CD4-positive, alpha-beta memory T cell (primary cell): ENCODE measurements around the gene IFNL4. TPM values are rescaled to one million over a fixed set of nuclear protein-coding genes. Genes with fewer than 3 reads are reported as not detected.

Experiments
- CTCF ChIA-PET: fragments of 350-600 bp; sonication (Branson Sonifier 250); formaldehyde crosslinking; loops from one replicate; lab custom pipeline; 2021; ENCODE audit warnings: inconsistent platforms; ENCODE audit not compliant: partially characterized antibody; lab: Charles Lee
- POLR2A ChIA-PET: fragments of 350-600 bp; sonication (Branson Sonifier 250); formaldehyde crosslinking; loops from one replicate; lab custom pipeline; 2021; ENCODE audit not compliant: partially characterized antibody; lab: Charles Lee
- DNase-seq, 5 donors: peaks; one replicate each; pipeline versions ENCODE4 v3.0.0 to v3.0.0-alpha.2; 2020 to 2022; ENCODE audit warnings: mixed read lengths in 1 of 5
- H3K27ac ChIP-seq: one replicate; pipeline ENCODE4 v1.7.0; 2013; ENCODE audit warnings: low read depth, low read length
- H3K27me3 ChIP-seq: 2 replicates; pipeline ENCODE4 v1.7.0; 2013; ENCODE audit warnings: mild to moderate bottlenecking, low read length, moderate library complexity; ENCODE audit not compliant: insufficient read depth
- H3K36me3 ChIP-seq: 2 replicates; pipeline ENCODE4 v1.7.0; 2013; ENCODE audit warnings: mild to moderate bottlenecking, low read length, moderate library complexity; ENCODE audit not compliant: insufficient read depth
- H3K4me1 ChIP-seq: 2 replicates; pipeline ENCODE4 v1.7.0; 2013; ENCODE audit warnings: mild to moderate bottlenecking, low read length, moderate library complexity; ENCODE audit not compliant: insufficient read depth
- H3K4me3 ChIP-seq, 2 donors: one replicate each; pipeline ENCODE4 v1.7.0; 2013; ENCODE audit warnings: low read length in 2 of 2, mild to moderate bottlenecking in 1 of 2
- H3K9me3 ChIP-seq, 2 donors: one replicate each; pipeline ENCODE4 v1.7.0; 2013; ENCODE audit warnings: low read length in 2 of 2, control low read depth in 1 of 2; ENCODE audit not compliant: control insufficient read depth in 1 of 2
- H3K27ac Mint-ChIP-seq, 7 donors: one replicate each; pipeline ENCODE4 v1.8.0; 2020 to 2021; ENCODE audit warnings: mixed read lengths in 7 of 7, mild to moderate bottlenecking in 6 of 7, inconsistent platforms in 3 of 7, moderate library complexity in 3 of 7
- H3K27me3 Mint-ChIP-seq, 2 donors: one replicate each; pipeline ENCODE4 v1.8.0; 2020 to 2021; ENCODE audit warnings: mixed read lengths in 2 of 2
- H3K36me3 Mint-ChIP-seq, 2 donors: one replicate each; pipeline ENCODE4 v1.8.0; 2020 to 2021; ENCODE audit warnings: mixed read lengths in 2 of 2, inconsistent platforms in 1 of 2, mild to moderate bottlenecking in 1 of 2
- H3K4me1 Mint-ChIP-seq, 4 donors: one replicate each; pipeline ENCODE4 v1.8.0; 2020 to 2021; ENCODE audit warnings: mixed read lengths in 4 of 4, mild to moderate bottlenecking in 1 of 4
- H3K4me3 Mint-ChIP-seq, 8 donors: one replicate each; pipeline ENCODE4 v1.8.0; 2020 to 2021; ENCODE audit warnings: mixed read lengths in 8 of 8, mild to moderate bottlenecking in 7 of 8, moderate library complexity in 6 of 8, inconsistent platforms in 3 of 8
- H3K9me3 Mint-ChIP-seq, 8 donors: one replicate each; pipeline ENCODE4 v1.8.0; 2020 to 2021; ENCODE audit warnings: mixed read lengths in 8 of 8, mild to moderate bottlenecking in 5 of 8, inconsistent platforms in 3 of 8, moderate library complexity in 1 of 8
- intact Hi-C: fragments of 100-400 bp; cut with micrococcal nuclease; formaldehyde crosslinking; loops from one replicate; pipeline ENCODE4 v1.15.1; 2023
- polyA plus RNA-seq, 2 donors: library from polyadenylated mRNA; unstranded; fragments of 300-500 nt; fragmentation: Illumina TruSeq; gene quantifications; one replicate each; pipeline ENCODE4 v1.2.3, GENCODE V29; 2021
- total RNA-seq, 2 experiments: library from RNA; stranded (reverse); gene quantifications; one replicate each; pipeline ENCODE4 v1.2.3, GENCODE V29; 2021

Gene IFNL4
- total RNA-seq (not detected), polyA plus RNA-seq (not detected)

DNA sequence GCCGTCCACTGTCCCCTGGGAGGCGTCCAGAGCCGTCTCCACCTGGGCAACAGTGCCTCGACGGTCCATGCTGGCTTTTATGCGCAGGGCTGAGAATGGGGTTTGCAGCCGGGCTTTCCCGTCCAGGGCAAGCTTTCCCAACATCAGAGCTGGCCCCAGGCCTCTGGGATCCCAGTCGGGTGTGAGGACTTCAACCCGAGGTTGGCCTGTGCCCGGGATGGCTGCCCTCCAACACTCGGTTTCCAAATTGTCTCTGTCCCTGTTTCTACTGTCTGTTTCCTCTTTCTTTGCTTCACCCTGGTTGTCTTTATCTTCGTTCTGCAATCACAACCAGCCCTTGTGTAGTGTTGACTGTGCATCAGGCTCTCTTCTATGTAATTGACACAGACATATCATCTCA, at the start of gene IFNL4:
TSS of gene IFNL4 (minus strand) at position 51 of the 400 bp plus-strand sequence.
- Histone ChIP-seq H3K9me3 (no peaks in the 10 kb centered on the region), H3K4me1 (no peaks in the 10 kb centered on the region), H3K36me3 (no peaks in the 10 kb centered on the region), H3K27ac (no peak within 1 kb of the TSS), H3K27me3 (no peaks in the 10 kb centered on the region), H3K4me3 (no peak within 1 kb of the TSS)
- ChIA-PET CTCF (interaction anchor here (1.2 kb wide), 1 partner anchor 49 kb away, joined by 3 read pairs; no protein-coding TSS in a partner anchor), POLR2A (no interaction called here)
- Mint-ChIP-seq H3K27me3 (peaks cover 1 to 4% of the 10 kb centered on the region in 2 donors), H3K36me3 (no peaks in the 10 kb centered on the region), H3K4me3 (peak within 1 kb of the TSS in 4 of 8 donors; percentile 13 to 56 (median 32)), H3K27ac (no peak within 1 kb of the TSS), H3K9me3 (no peaks in the 10 kb centered on the region), H3K4me1 (peaks cover 0 to 7% (median 3%) of the 10 kb centered on the region in 4 donors)
- intact Hi-C loops = no loop called here
- DNase-seq = no peak

- H3K9me3 Mint-ChIP-seq = peaks cover 0 to 1% (median 0%) of the 10 kb centered on the region in 8 donors
- Histone ChIP-seq H3K9me3 (no peaks in the 10 kb centered on the region), H3K27me3 (no peaks in the 10 kb centered on the region), H3K4me1 (peaks cover 15% of the 10 kb centered on the region), H3K36me3 (no peaks in the 10 kb centered on the region), H3K27ac (no peak overlapping the region), H3K4me3 (peak overlapping the region in 1 of 2 donors; percentile 15)
- DNase-seq = peak; percentile 56 to 75 (median 70)
- H3K4me3 Mint-ChIP-seq = peak overlapping the region; percentile 60 to 85 (median 80)
- peak overlapping the region; percentile 54 to 91 (median 77) for H3K27ac Mint-ChIP-seq
- H3K27me3 Mint-ChIP-seq = no peaks in the 10 kb centered on the region
- POLR2A ChIA-PET = interaction anchor here (0.8 to 2.2 kb wide), 3 partner anchors 38 to 60 kb away, joined by 3 to 8 read pairs (median 3); partner anchors contain the start of genes GMFG and SAMD4B
- H3K36me3 Mint-ChIP-seq = no peaks in the 10 kb centered on the region
- peaks cover 10 to 33% (median 20%) of the 10 kb centered on the region in 4 donors for H3K4me1 Mint-ChIP-seq
- intact Hi-C loops = no loop called here
- CTCF ChIA-PET = interaction anchor here (1.5 kb wide), 1 partner anchor 48 kb away, joined by 3 read pairs; no protein-coding TSS in a partner anchor
Measured at GRCh38 chr19:39297931-39298634, 49.4 kb upstream of the IFNL4 start.

DNA sequence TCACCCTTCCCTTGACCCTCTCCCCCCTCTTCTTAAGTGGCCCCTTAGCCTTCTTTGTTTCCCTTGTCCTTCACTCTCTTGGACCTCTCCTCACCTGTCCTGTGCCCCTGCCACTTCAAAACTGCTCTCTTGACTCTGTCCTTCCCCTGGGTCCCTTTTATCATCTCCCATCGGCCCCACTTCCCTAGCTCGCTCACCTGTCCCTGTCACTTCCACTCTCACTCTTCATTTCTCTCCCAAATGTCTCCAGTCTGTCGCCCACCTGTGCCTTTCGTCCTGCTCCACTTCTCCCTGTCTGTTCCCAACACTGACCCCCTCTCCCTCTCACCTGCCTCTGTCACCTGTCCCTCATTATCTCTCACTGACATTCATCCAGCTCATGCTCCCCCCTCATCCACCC, 48.2 kb upstream of the IFNL4 start:
- no peaks in the 10 kb centered on the region for H3K36me3 Mint-ChIP-seq
- Histone ChIP-seq H3K27me3 (no peaks in the 10 kb centered on the region), H3K36me3 (no peaks in the 10 kb centered on the region), H3K9me3 (no peaks in the 10 kb centered on the region), H3K27ac (no peak overlapping the region), H3K4me3 (no peak overlapping the region), H3K4me1 (peaks cover 15% of the 10 kb centered on the region)
- DNase-seq = no peak
- peak overlapping the region in 2 of 8 donors; percentile 31 to 46 for H3K4me3 Mint-ChIP-seq
- ChIA-PET CTCF (interaction anchor here (0.6 to 1.5 kb wide), 2 partner anchors 47 to 155 kb away, joined by 3 read pairs; no protein-coding TSS in a partner anchor), POLR2A (no interaction called here)
- peaks cover 10 to 33% (median 20%) of the 10 kb centered on the region in 4 donors for H3K4me1 Mint-ChIP-seq
- peaks cover 0 to 1% (median 0%) of the 10 kb centered on the region in 8 donors for H3K9me3 Mint-ChIP-seq
- peak overlapping the region in 3 of 7 donors; percentile 54 to 84 (median 74) for H3K27ac Mint-ChIP-seq
- peaks cover 2% of the 10 kb centered on the region in 2 donors for H3K27me3 Mint-ChIP-seq
- intact Hi-C loops = no loop called here

- Mint-ChIP-seq H3K27me3 (peaks cover 2 to 4% of the 10 kb centered on the region in 2 donors), H3K9me3 (peaks cover 0 to 1% (median 0%) of the 10 kb centered on the region in 8 donors), H3K4me3 (peak within 1 kb of the TSS in 2 of 8 donors; percentile 31 to 46), H3K36me3 (no peaks in the 10 kb centered on the region), H3K27ac (peak within 1 kb of the TSS in 3 of 7 donors; percentile 54 to 84 (median 74)), H3K4me1 (peaks cover 10 to 33% (median 20%) of the 10 kb centered on the region in 4 donors)
- H3K9me3 ChIP-seq = no peaks in the 10 kb centered on the region
- CTCF ChIA-PET = no interaction called here
- H3K27me3 ChIP-seq = no peaks in the 10 kb centered on the region
- intact Hi-C loops = no loop called here
- DNase-seq = no peak
- H3K36me3 ChIP-seq = no peaks in the 10 kb centered on the region
- no peak within 1 kb of the TSS for H3K27ac ChIP-seq
- H3K4me1 ChIP-seq = peaks cover 15% of the 10 kb centered on the region
- POLR2A ChIA-PET = interaction anchor here (1.1 kb wide), 1 partner anchor 46 kb away, joined by 3 read pairs; the partner anchor contains the start of gene SAMD4B
- H3K4me3 ChIP-seq = no peak within 1 kb of the TSS
Measured at GRCh38 chr19:39296055-39296645, 47.5 kb upstream of the IFNL4 start, which contains the start of gene IFNL1. TSS of gene IFNL1 (plus strand) at chr19:39296407. CDS start at chr19:39296422, 15 bp downstream.

- no peak for DNase-seq
Measured at GRCh38 chr19:39293394-39293793, 44.7 kb upstream of the IFNL4 start.

DNA sequence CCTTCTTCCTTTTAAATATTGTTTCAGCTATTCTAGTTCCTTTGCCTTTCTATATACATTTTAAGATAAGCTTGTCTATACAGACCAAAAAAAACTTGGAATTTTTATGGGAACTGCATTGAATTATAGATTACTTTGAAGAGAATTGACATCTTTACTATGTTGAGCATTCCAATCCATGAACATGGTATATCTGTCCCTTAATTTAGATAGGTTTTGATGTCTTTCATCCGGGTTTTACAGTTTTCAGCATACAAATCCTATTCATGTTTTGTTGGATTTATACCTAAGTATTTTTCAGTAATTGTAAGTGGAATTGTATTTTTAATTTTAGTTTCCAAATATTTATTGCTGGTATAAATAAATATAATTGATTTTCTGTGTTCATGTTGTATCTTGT, 35.4 kb upstream of the IFNL4 start:
- no peak overlapping the region for H3K4me3 Mint-ChIP-seq
- H3K27me3 Mint-ChIP-seq = peaks cover 8% of the 10 kb centered on the region in 2 donors
- CTCF ChIA-PET = no interaction called here
- H3K36me3 Mint-ChIP-seq = no peaks in the 10 kb centered on the region
- H3K4me3 ChIP-seq = no peak overlapping the region
- DNase-seq = no peak
- no peaks in the 10 kb centered on the region for H3K27me3 ChIP-seq
- no peak overlapping the region for H3K27ac ChIP-seq
- H3K9me3 Mint-ChIP-seq = peaks cover 0 to 20% (median 12%) of the 10 kb centered on the region in 8 donors
- H3K4me1 ChIP-seq = no peaks in the 10 kb centered on the region
- POLR2A ChIA-PET = no interaction called here
- H3K36me3 ChIP-seq = no peaks in the 10 kb centered on the region
- intact Hi-C loops = no loop called here
- H3K4me1 Mint-ChIP-seq = no peaks in the 10 kb centered on the region
- H3K9me3 ChIP-seq = no peaks in the 10 kb centered on the region
- no peak overlapping the region for H3K27ac Mint-ChIP-seq

More at GRCh38 chr19:39293394-39293793, 44.7 kb upstream of the IFNL4 start:
- H3K27me3 Mint-ChIP-seq = peaks cover 2 to 9% of the 10 kb centered on the region in 2 donors
- H3K36me3 Mint-ChIP-seq = no peaks in the 10 kb centered on the region
- CTCF ChIA-PET = no interaction called here
- H3K4me1 Mint-ChIP-seq = peaks cover 6 to 17% (median 12%) of the 10 kb centered on the region in 4 donors
- intact Hi-C loops = no loop called here
- no peaks in the 10 kb centered on the region for H3K27me3 ChIP-seq
- H3K27ac Mint-ChIP-seq = no peak overlapping the region
- peaks cover 0 to 1% (median 0%) of the 10 kb centered on the region in 8 donors for H3K9me3 Mint-ChIP-seq
- no peaks in the 10 kb centered on the region for H3K36me3 ChIP-seq
- no peak overlapping the region for H3K4me3 Mint-ChIP-seq
- H3K4me1 ChIP-seq = peaks cover 9% of the 10 kb centered on the region
- no peak overlapping the region for H3K27ac ChIP-seq
- H3K4me3 ChIP-seq = no peak overlapping the region
- POLR2A ChIA-PET = no interaction called here
- H3K9me3 ChIP-seq = no peaks in the 10 kb centered on the region

DNA sequence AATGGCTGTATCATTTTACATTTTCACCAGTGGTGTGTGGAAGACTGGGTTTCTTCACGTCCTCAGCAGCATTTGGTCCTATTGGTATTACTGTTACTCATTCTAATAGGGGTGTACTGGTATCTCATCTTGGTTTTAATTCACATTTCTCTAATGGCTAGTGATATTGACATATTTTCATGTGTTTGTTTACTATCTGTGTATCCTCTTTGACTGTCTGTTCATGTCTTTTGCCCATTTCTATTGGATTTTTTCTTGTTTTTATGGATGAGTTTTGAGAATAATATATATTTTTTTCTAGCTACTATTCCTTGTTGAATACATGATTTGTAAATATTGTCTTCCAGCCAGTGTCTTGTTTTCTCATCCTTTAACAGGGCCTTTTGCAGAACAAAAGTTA, 33.4 kb upstream of the IFNL4 start:
- Histone ChIP-seq H3K27me3 (no peaks in the 10 kb centered on the region), H3K4me3 (no peak overlapping the region), H3K4me1 (no peaks in the 10 kb centered on the region), H3K9me3 (no peaks in the 10 kb centered on the region), H3K27ac (no peak overlapping the region), H3K36me3 (no peaks in the 10 kb centered on the region)
- CTCF ChIA-PET = no interaction called here
- no peak overlapping the region for H3K4me3 Mint-ChIP-seq
- H3K27ac Mint-ChIP-seq = peak overlapping the region in 1 of 7 donors; percentile 10
- H3K9me3 Mint-ChIP-seq = peaks cover 0 to 20% (median 12%) of the 10 kb centered on the region in 8 donors
- no peak for DNase-seq
- H3K4me1 Mint-ChIP-seq = no peaks in the 10 kb centered on the region
- H3K27me3 Mint-ChIP-seq = peaks cover 6 to 8% of the 10 kb centered on the region in 2 donors
- H3K36me3 Mint-ChIP-seq = no peaks in the 10 kb centered on the region
- POLR2A ChIA-PET = no interaction called here
- intact Hi-C loops = no loop called here
